ENCODE results near the gene ALKBH3. TPM values are rescaled to one million over a fixed set of nuclear protein-coding genes. Genes with fewer than 3 reads are reported as not detected.

ALKBH3 gene
- total RNA-seq, 2 donors from 2014 or later = 29.3 to 30.0 TPM

DNA sequence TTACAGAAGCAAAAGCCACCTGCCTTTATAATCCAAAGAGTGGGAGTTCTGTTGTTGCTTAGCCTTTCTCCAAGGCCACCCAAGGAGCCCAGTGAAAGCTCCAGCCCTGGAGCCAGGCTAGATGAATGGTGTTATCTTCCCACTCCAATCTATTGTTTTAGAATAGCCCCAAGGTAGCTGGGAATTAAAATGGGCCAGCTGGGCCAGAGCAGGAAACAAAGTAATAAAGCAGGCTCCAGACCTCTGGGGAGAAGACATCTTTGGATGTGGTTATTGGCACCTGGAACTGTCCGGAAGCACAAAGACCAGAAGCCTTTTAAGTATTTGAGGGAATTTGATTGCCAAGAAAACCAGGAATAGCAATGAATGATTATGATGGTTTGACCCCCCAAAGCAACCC, 70.6 kb downstream of the ALKBH3 start:
- no peak for DNase-seq
- H3K4me1 ChIP-seq = no peaks in the 10 kb centered on the region
- WGBS, 2 donors = 95 to 100% methylated on average over 1 of the region's 1 CpG
- no peak overlapping the region for H3K27ac ChIP-seq
- H3K27me3 ChIP-seq = no peaks in the 10 kb centered on the region
- ATAC-seq = no peak
- TF ChIP-seq, protein P1, sequence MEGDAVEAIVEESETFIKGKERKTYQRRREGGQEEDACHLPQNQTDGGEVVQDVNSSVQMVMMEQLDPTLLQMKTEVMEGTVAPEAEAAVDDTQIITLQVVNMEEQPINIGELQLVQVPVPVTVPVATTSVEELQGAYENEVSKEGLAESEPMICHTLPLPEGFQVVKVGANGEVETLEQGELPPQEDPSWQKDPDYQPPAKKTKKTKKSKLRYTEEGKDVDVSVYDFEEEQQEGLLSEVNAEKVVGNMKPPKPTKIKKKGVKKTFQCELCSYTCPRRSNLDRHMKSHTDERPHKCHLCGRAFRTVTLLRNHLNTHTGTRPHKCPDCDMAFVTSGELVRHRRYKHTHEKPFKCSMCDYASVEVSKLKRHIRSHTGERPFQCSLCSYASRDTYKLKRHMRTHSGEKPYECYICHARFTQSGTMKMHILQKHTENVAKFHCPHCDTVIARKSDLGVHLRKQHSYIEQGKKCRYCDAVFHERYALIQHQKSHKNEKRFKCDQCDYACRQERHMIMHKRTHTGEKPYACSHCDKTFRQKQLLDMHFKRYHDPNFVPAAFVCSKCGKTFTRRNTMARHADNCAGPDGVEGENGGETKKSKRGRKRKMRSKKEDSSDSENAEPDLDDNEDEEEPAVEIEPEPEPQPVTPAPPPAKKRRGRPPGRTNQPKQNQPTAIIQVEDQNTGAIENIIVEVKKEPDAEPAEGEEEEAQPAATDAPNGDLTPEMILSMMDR (IDR thresholded peaks at IDR 0.05) = no peak
- TF ChIP-seq POLR2A (IDR thresholded peaks at IDR 0.05) = no peak
- no peaks in the 10 kb centered on the region for H3K36me3 ChIP-seq (replicated peaks in 1 of 2; ENCODE audit: insufficient read depth in 1 of 2, low read depth in 2 of 2)
- intact Hi-C loops (cut with DNase I) = no loop called here
- no peak overlapping the region for H3K4me3 ChIP-seq
- no peaks in the 10 kb centered on the region for H3K9me3 ChIP-seq

DNA sequence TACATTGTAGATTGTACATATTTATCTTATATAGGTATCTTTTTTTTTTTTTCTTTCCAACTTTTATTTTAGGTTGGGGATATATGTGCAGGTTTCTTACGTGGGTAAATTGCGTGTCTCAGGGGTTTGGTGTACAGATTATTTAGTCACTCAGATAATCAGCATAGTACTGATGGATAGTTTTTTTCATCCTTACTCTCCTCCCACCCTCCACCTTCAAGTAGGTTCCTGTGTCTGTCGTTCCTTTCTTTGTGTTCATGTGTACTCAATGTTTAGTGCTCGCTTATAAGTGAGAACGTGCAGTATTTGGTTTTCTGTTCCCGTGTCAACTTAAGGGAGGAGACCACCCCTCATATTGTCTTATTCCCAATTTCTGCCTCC, 71.4 kb downstream of the ALKBH3 start:
- H3K27ac ChIP-seq = no peak overlapping the region
- intact Hi-C loops (cut with DNase I) = no loop called here
- 81 to 90% methylated on average over 6 of the region's 6 CpGs for WGBS, 2 donors
- no peaks in the 10 kb centered on the region for H3K27me3 ChIP-seq
- no peaks in the 10 kb centered on the region for H3K4me1 ChIP-seq
- H3K4me3 ChIP-seq = no peak overlapping the region
- no peak for DNase-seq
- ATAC-seq = no peak
- no peaks in the 10 kb centered on the region for H3K9me3 ChIP-seq
- H3K36me3 ChIP-seq (replicated peaks in 1 of 2; ENCODE audit: insufficient read depth in 1 of 2, low read depth in 2 of 2) = no peaks in the 10 kb centered on the region
- TF ChIP-seq, protein P1 (IDR thresholded peaks at IDR 0.05) = no peak
- no peak for TF ChIP-seq POLR2A (IDR thresholded peaks at IDR 0.05)

DNA sequence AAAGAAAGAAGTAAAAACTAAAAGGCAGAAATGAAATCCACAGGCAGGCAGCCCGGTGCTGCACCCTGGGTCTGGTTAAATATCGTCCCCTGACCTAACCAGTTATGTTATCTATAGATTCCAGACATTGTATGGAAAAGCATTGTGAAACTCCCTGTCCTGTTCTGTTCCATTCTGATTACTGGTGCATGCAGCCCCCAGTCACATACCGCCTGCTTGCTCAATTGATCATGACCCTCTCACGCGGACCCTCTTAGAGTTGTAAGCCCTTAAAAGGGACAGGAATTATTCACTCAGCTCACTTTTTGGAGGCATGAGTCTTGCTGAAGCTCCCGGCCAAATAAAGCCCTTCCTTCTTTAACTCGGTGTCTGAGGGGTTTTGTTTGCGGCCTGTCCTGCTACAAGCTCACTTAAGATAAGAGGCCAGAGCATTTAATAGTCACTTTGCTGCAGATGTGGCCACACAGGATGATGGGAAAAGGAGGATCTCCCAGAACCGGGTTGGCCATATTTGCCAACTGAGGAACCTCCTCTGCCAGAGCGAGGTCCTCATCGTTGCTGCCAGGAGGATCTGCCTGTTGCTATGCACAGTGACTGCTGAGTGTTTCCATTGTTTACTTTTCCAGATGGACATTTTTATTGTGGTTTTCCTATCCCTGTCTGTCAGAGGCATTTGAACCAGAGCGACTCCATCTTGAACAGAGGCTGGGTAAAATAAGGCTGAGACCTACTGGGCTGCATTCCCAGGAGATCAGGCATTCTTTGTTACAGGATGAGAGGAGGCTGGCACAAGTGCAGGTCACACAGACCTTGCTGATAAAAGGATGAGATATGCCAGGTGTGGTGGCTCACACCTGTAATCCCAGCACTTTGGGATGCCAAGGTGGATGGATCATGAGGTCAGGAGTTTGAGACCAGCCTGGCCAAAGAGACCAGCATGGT, 72.0 kb downstream of the ALKBH3 start:
- Histone ChIP-seq H3K4me1 (no peaks in the 10 kb centered on the region), H3K36me3 (replicated peaks in 1 of 2; ENCODE audit: insufficient read depth in 1 of 2, low read depth in 2 of 2) (no peaks in the 10 kb centered on the region), H3K9me3 (no peaks in the 10 kb centered on the region), H3K4me3 (no peak overlapping the region), H3K27ac (no peak overlapping the region), H3K27me3 (no peaks in the 10 kb centered on the region)
- DNase-seq = no peak
- ATAC-seq = no peak
- TF ChIP-seq, protein P1 (IDR thresholded peaks at IDR 0.05) = no peak
- no peak for TF ChIP-seq POLR2A (IDR thresholded peaks at IDR 0.05)
- WGBS, 2 donors = 84 to 86% methylated on average over 10 to 12 of the region's 12 CpGs
- intact Hi-C loops (cut with DNase I) = no loop called here

DNA sequence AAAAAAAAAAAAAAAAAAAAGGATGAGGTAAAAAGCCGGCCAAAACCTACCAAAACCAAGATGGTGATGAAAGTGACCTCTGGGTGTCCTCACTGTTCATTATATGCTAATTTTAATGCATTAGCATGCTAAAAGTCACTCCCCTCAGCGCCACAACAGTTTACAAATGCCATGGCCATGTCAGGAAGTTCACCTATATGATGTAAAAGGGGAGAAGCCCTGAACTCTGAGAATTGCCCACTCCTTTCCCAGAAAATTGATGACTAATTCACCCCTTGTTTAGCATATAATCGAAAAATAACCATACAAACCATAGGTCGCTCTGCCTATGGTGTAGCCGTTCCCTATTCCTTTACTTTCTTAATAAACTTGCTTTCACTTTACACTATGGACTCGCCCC, 72.9 kb downstream of the ALKBH3 start:
- intact Hi-C loops (cut with DNase I) = no loop called here

More for the DNA sequence above, 72.9 kb downstream of the ALKBH3 start:
- no peaks in the 10 kb centered on the region for H3K4me1 ChIP-seq
- DNase-seq (no peak), ATAC-seq (no peak)
- H3K9me3 ChIP-seq = no peaks in the 10 kb centered on the region
- TF ChIP-seq, protein P1 (IDR thresholded peaks at IDR 0.05) = no peak
- no peak for TF ChIP-seq POLR2A (IDR thresholded peaks at IDR 0.05)
- H3K27me3 ChIP-seq = no peaks in the 10 kb centered on the region
- H3K27ac ChIP-seq = no peak overlapping the region
- H3K4me3 ChIP-seq = no peak overlapping the region
- WGBS, 2 donors = 80 to 81% methylated on average over 6 of the region's 6 CpGs
- no peaks in the 10 kb centered on the region for H3K36me3 ChIP-seq (replicated peaks in 1 of 2; ENCODE audit: insufficient read depth in 1 of 2, low read depth in 2 of 2)
